ENCODE measurements around the gene SCGB1C1.

SCGB1C1 gene

GRCh38 chr11:211295-211694, 18.4 kb downstream of the SCGB1C1 start:
- FAIRE-seq (no peak), DNase-seq (ENCODE audit: insufficient read length, low spot score) (no peak)
- no peak for TF ChIP-seq CTCF (IDR thresholded peaks at IDR 0.05; ENCODE audit: insufficient read depth, missing control alignments)

DNA sequence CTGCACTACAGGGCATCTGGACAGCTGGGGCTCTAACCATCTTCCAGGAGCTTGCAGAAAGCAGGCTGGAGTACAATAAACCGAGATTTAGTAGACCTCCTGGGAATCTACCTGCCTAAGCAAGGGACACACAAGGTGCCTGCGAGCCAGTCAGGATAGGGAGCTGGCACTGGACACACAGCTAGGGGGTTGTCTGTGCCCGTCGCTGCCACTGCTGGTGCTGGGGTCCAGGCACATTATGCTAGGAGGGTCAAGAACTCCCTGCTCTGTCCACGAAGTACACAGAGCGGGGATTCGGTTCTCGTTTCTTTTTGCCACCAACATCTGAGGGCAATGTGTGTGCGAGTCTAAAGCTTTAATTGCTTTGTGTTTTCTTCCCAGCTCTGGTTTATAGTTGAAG, 18.9 kb downstream of the SCGB1C1 start:
- no peak for FAIRE-seq

GRCh38 chr11:212150-213100, 19.5 kb downstream of the SCGB1C1 start:
- no peak for TF ChIP-seq CTCF (IDR thresholded peaks at IDR 0.05; ENCODE audit: insufficient read depth, missing control alignments)
- FAIRE-seq, result no peak
- no peak for DNase-seq (ENCODE audit: insufficient read length, low spot score)

More for the DNA sequence above, 18.9 kb downstream of the SCGB1C1 start:
- TF ChIP-seq CTCF (IDR thresholded peaks at IDR 0.05; ENCODE audit: insufficient read depth, missing control alignments), result no peak
- no peak for DNase-seq (ENCODE audit: insufficient read length, low spot score)

GRCh38 chr11:213111-213510, 20.2 kb downstream of the SCGB1C1 start:
- TF ChIP-seq CTCF (IDR thresholded peaks at IDR 0.05; ENCODE audit: insufficient read depth, missing control alignments), result no peak
- no peak for DNase-seq (ENCODE audit: insufficient read length, low spot score)
- FAIRE-seq, result no peak

DNA sequence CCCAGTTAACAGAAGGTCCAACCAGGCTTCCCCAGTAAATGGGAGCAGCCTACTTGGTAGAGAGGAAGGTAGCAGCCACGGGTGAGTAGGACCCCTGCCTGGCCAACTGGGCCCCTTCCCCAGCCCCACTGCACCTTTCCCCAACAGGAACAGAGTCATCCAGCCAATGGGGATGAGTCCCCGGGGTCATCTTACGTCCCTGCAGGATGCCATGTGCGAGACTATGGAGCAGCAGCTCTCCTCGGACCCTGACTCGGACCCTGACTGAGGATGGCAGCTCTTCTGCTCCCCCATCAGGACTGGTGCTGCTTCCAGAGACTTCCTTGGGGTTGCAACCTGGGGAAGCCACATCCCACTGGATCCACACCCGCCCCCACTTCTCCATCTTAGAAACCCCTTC, 21.2 kb downstream of the SCGB1C1 start:
- no peak for FAIRE-seq
- DNase-seq (ENCODE audit: insufficient read length, low spot score), result no peak

DNA sequence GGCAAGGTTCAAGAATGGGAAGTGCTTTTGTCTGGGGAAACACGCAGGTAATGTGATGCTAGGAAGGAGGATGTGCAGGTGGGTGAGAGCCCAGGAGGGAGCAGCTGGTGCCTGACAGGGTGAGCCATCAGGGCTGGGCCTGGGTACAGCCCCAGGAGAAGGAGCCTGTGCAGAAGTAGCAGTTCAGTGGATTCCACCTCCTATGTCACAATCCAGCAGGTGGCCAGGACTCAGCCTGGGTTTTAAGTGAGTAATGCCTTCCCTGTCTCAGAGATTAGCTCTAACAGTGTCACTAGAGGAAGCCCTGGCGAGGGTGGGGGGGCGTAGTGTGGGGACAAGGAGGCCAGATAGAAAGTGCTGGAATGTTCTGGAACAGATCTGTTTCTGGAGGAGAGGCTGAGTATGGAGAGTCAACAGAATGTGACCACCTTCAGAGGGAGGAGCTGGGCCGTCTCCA, 22.7 kb downstream of the SCGB1C1 start:
- TF ChIP-seq CTCF (IDR thresholded peaks at IDR 0.05; ENCODE audit: insufficient read depth, missing control alignments), result no peak
- FAIRE-seq (no peak), DNase-seq (ENCODE audit: insufficient read length, low spot score) (no peak)

More for the DNA sequence above, 21.2 kb downstream of the SCGB1C1 start:
- no peak for TF ChIP-seq CTCF (IDR thresholded peaks at IDR 0.05; ENCODE audit: insufficient read depth, missing control alignments)
